Fibroblast of skin of back (primary cell): ENCODE measurements around the gene TRIM68. TPM values are rescaled to one million over a fixed set of nuclear protein-coding genes. Genes with fewer than 3 reads are reported as not detected.

Source experiments
- DNase-seq: peaks from one replicate; pipeline ENCODE4 v3.0.0-alpha.2; 2013
- polyA plus RNA-seq, 2 experiments: library from polyadenylated mRNA; unstranded; fragments of 120-200 nt; gene quantifications; one replicate each; pipeline ENCODE4 v1.2.1, GENCODE V29; 2013; ENCODE audit not compliant: insufficient read length in 2 of 2

TRIM68 gene
- polyA plus RNA-seq (2013, experiment 1 of 2; ENCODE audit: insufficient read length) = 7.8 TPM
- polyA plus RNA-seq (2013, experiment 2 of 2; ENCODE audit: insufficient read length) = 6.4 TPM

- DNase-seq = peak; percentile 97
These were observed at the start of gene TRIM68 for GRCh38 chr11:4607781-4608666. Gene TRIM68, minus strand, starts transcription at chr11:4608231. Its CDS starts 2,727 bp downstream, at chr11:4605504.

GRCh38 chr11:4654635-4655369 is 46.8 kb upstream of the TRIM68 start:
- no peak for DNase-seq

- no peak for DNase-seq
These were observed 39.7 kb upstream of the TRIM68 start for GRCh38 chr11:4647766-4648165.

GRCh38 chr11:4645974-4646373 is 37.9 kb upstream of the TRIM68 start:
- no peak for DNase-seq

- DNase-seq = no peak
These were observed 36.2 kb upstream of the TRIM68 start for GRCh38 chr11:4644233-4644632.

GRCh38 chr11:4643682-4644081 is 35.7 kb upstream of the TRIM68 start, which contains the start of gene OR51E1:
Gene OR51E1, plus strand, starts transcription at chr11:4643982. Its CDS starts 8,545 bp downstream, at chr11:4652527.
- DNase-seq = no peak

- peak; percentile 63 for DNase-seq
These were observed 35.0 kb upstream of the TRIM68 start for GRCh38 chr11:4643076-4643475.

- no peak for DNase-seq
These were observed 34.0 kb upstream of the TRIM68 start for GRCh38 chr11:4642043-4642442.

- DNase-seq = no peak
These were observed 33.5 kb upstream of the TRIM68 start for GRCh38 chr11:4641501-4641900.

- no peak for DNase-seq
These were observed 31.9 kb upstream of the TRIM68 start for GRCh38 chr11:4639931-4640330.

- DNase-seq = no peak
These were observed 29.6 kb upstream of the TRIM68 start for GRCh38 chr11:4637662-4638047.

- DNase-seq = peak; percentile 65
These were observed 29.1 kb upstream of the TRIM68 start, which contains the start of gene OR51D1 for GRCh38 chr11:4636962-4637661. Gene OR51D1, plus strand, starts transcription at chr11:4637477. Its CDS starts 2,314 bp downstream, at chr11:4639791.

GRCh38 chr11:4636136-4636535 is 28.1 kb upstream of the TRIM68 start:
- DNase-seq = no peak

GRCh38 chr11:4626207-4627099 is 18.4 kb upstream of the TRIM68 start:
- peak; percentile 67 for DNase-seq

- DNase-seq = no peak
These were observed 11.5 kb upstream of the TRIM68 start for GRCh38 chr11:4619514-4619913.

- no peak for DNase-seq
These were observed 7.9 kb upstream of the TRIM68 start for GRCh38 chr11:4615856-4616444.

GRCh38 chr11:4611986-4612385 is 4.0 kb upstream of the TRIM68 start:
- DNase-seq = no peak

GRCh38 chr11:4610258-4610935 is 2.4 kb upstream of the TRIM68 start:
- DNase-seq = no peak

- no peak for DNase-seq
These were observed 935 bp downstream of the TRIM68 start for GRCh38 chr11:4607096-4607495.

- DNase-seq = no peak
These were observed 1.6 kb downstream of the TRIM68 start for GRCh38 chr11:4606231-4607015.
